Measurements from ENCODE around the gene PPP1R3C.

The PPP1R3C gene

GRCh38 chr10:91632671-91633550 is at the start of gene PPP1R3C:
PPP1R3C (minus strand) TSS chr10:91633071; CDS start chr10:91632969, 102 bp downstream.
- peak; percentile 48 for DNase-seq

- DNase-seq: no peak
Observed at GRCh38 chr10:91681361-91682276, 48.7 kb upstream of the PPP1R3C start.

- no peak for DNase-seq
Observed at GRCh38 chr10:91680487-91680886, 47.6 kb upstream of the PPP1R3C start.

- DNase-seq: no peak
Observed at GRCh38 chr10:91679296-91679695, 46.4 kb upstream of the PPP1R3C start.

- DNase-seq: no peak
Observed at GRCh38 chr10:91677911-91678310, 45.0 kb upstream of the PPP1R3C start.

GRCh38 chr10:91672021-91672608 is 39.2 kb upstream of the PPP1R3C start:
- no peak for DNase-seq

GRCh38 chr10:91668913-91669312 is 36.0 kb upstream of the PPP1R3C start:
- no peak for DNase-seq

- no peak for DNase-seq
Observed at GRCh38 chr10:91665842-91666241, 33.0 kb upstream of the PPP1R3C start.

GRCh38 chr10:91664426-91664825 is 31.6 kb upstream of the PPP1R3C start:
- DNase-seq: no peak

- no peak for DNase-seq
Observed at GRCh38 chr10:91662993-91663392, 30.1 kb upstream of the PPP1R3C start.

GRCh38 chr10:91653219-91653870 is 20.5 kb upstream of the PPP1R3C start:
- DNase-seq: no peak

- DNase-seq: no peak
Observed at GRCh38 chr10:91652364-91652763, 19.5 kb upstream of the PPP1R3C start.

GRCh38 chr10:91643700-91644099 is 10.8 kb upstream of the PPP1R3C start:
- no peak for DNase-seq

GRCh38 chr10:91642831-91643692 is 10.2 kb upstream of the PPP1R3C start:
- no peak for DNase-seq

GRCh38 chr10:91636892-91637291 is 4.0 kb upstream of the PPP1R3C start:
- no peak for DNase-seq

- peak; percentile 36 for DNase-seq
Observed at GRCh38 chr10:91635401-91636400, 2.8 kb upstream of the PPP1R3C start.

GRCh38 chr10:91634898-91635297 is 2.0 kb upstream of the PPP1R3C start:
- DNase-seq: no peak

GRCh38 chr10:91634246-91634645 is 1.4 kb upstream of the PPP1R3C start:
- no peak for DNase-seq

- DNase-seq: no peak
Observed at GRCh38 chr10:91630625-91631024, 2.2 kb downstream of the PPP1R3C start.
